ENCODE data around the gene DAPK1.

GRCh38 chr9:87657190-87657589 lies 159.5 kb downstream of the DAPK1 start:
- TF ChIP-seq CTCF (tag by site-specific recombination; IDR thresholded peaks at IDR 0.05) (no peak), OSR2 (tag by site-specific recombination; IDR thresholded peaks at IDR 0.05) (no peak), ZNF302 (tag by site-specific recombination; IDR thresholded peaks at IDR 0.05; ENCODE audit: low read depth) (no peak), ZNF76 (tag by site-specific recombination; IDR thresholded peaks at IDR 0.05; ENCODE audit: borderline replicate concordance, low read depth) (no peak), TSHZ1 (tag by site-specific recombination; IDR thresholded peaks at IDR 0.05; ENCODE audit: borderline replicate concordance) (no peak), ZBTB44 (tag by site-specific recombination; IDR thresholded peaks at IDR 0.05) (no peak), SALL2 (tag by site-specific recombination; IDR thresholded peaks at IDR 0.05; ENCODE audit: borderline replicate concordance) (no peak), BCL11A (tag by site-specific recombination; IDR thresholded peaks at IDR 0.05; ENCODE audit: low read depth) (no peak), ZNF24 (tag by site-specific recombination; IDR thresholded peaks at IDR 0.05) (no peak), ZNF391 (tag by site-specific recombination; IDR thresholded peaks at IDR 0.05; ENCODE audit: borderline replicate concordance, low read depth) (no peak)
